Activated effector memory CD4-positive, alpha-beta T cell treated with Interleukin-2 at 50 U/mL for 16 hours (primary cell): ENCODE measurements around the gene STON2.

Source experiments
- DNase-seq: peaks from one replicate; pipeline ENCODE4 v3.0.0-alpha.2; 2020

Gene STON2

GRCh38 chr14:81301371-81301770, 98.8 kb downstream of the STON2 start:
- no peak for DNase-seq

DNA sequence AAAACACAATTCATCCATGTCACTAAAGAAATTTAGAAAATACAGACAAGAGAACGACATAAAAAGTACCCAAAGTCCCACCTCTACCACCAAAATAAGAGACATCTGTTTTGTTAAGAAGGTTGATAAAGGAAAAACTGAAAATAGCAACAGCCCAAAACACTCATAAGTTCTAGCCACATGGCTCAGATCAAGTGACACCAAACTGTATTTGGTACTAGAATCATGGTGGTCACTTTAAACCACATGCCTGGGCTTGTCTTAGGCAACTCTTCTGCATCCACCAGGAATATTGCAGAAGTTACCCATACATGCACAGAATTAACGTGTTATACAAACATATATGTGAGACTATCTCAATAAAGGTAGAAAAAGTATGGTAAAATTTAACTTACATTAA, 101.2 kb downstream of the STON2 start:
- no peak for DNase-seq

DNA sequence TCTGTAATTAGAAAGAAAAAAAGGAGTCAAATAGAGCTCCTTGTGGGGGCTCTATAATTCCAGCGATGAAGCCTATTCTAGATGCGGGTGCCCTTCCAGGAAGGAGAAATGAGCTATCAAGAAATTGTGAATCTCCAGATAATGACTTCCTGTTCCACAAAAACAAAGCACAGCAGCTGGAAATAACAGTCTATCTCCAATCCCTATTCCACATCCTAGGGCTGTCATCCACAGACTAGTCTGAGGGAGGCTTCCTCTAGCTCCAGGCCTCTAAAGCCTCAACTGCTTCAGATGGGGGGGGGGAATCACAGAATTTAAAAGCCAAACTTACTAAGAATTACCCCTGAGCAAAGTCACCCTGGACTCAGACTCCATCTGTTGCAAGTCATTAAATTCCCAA, 102.0 kb downstream of the STON2 start:
- no peak for DNase-seq

DNA sequence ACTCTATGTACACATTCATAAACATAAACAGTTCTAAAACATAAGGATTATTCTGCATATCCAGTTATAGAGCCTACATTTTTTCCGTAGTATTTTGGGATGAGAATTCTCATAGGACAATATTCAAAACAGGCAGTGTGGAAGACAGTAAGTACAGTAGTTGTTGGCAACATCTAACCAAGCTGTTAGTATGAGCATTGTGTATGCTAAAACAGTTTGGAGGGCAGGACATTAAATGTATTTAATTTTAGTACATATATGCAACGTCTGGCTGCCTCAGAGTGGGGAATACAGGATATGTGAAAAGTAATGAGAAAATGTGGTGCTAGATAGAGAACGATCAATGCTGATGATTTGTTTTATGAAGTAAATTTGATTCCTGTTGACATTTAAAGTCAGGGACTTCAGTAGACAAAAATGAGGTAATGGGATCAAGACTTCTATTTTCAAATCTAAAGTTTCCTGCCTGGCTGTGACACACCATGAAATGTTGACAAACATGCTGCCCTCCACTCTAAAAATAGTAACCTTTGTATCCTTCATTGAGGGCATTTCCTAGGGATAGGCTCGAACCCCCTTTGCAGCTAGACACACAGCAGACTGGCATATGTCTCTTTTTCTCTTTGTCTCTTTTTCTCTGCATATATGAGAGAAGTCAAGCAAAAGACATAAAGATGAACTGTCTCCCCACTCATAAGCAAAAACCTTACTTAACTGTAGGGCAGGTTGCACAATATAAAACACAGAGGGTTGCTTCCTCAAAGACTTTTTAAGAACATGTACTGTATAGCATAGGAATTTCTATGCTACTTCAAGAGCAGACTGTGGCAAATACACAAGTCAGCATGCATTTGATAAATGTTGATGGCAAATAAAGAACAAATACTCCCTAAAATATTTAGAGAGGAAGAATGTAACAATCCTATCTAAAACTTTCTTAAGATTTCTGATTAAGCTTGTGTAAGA, 103.9 kb downstream of the STON2 start:
- DNase-seq: no peak

DNA sequence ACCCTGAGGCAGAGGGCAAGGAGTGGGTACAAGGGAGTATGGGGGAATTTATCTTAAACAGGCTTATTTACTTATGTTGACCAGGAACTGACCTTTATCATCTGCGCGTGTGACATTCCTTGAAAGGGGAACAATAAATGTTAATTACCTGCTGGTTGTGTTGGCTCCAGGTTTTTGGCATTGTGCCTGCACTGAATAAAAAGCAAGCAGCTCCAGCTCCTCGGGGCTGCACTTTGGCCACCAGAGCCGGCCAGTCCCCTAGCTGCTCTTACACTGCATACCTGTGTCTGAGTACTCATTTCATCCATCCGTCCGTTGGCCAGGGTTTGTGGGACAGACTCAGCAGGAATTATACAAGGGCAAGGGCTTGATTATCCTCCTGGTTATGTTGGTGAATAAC, 110.6 kb downstream of the STON2 start:
- DNase-seq: no peak

DNA sequence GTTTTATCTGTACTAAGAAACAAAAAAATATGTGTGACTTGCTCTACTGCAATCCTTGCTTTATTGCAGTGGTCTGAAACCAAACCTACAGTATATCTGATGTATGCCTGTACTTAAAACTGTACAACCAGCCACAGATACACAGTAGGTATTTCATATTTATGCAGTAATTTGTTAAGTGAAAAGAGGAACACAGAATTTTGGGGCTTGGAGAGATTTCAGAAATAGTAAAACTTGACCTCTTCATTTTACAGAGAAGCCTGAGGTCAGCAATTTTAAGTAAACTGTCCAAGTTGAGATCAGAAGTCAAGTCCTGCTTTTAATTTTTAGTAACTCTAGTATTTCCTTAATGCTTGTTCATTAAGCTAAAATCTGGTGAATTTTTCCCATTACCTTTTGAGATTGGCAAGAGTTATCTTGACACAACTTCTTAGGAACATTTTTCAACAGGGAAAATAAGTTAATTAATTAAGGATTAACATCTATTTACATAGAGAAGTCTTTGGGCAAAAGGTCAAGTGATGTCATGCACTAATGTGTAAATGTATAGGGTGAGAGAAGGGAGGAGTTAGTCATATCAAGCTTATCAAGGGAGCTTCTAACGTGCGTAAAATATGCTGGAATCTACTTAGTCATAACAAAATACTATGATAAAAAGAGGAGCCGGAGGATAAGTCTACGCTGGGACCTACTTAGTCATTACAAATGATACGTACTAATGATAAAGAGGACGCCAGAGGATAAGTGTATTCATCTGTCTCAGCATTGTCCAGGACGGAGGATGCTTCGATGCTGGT, 113.4 kb downstream of the STON2 start:
- no peak for DNase-seq

GRCh38 chr14:81285245-81285644, 114.9 kb downstream of the STON2 start:
- no peak for DNase-seq

DNA sequence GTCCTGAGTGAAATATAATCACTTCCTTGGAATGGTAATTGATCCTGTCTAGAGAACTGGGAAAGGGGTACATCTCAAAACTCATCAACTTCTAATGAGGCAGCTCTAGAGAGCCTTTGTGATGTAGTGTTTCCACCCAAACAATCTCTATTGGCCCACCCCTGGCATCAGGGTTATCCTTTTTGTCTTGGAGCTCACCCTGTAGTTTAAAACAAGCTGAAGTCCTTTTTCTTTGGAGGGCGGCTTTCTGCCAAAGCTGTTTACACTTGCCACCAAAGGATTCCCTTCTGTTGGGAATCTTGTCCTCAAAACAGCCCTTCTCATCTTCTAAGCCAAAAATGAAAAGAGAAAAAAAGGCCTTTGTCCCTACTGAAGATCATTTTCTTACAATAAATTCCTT, 118.8 kb downstream of the STON2 start:
- DNase-seq: no peak

DNA sequence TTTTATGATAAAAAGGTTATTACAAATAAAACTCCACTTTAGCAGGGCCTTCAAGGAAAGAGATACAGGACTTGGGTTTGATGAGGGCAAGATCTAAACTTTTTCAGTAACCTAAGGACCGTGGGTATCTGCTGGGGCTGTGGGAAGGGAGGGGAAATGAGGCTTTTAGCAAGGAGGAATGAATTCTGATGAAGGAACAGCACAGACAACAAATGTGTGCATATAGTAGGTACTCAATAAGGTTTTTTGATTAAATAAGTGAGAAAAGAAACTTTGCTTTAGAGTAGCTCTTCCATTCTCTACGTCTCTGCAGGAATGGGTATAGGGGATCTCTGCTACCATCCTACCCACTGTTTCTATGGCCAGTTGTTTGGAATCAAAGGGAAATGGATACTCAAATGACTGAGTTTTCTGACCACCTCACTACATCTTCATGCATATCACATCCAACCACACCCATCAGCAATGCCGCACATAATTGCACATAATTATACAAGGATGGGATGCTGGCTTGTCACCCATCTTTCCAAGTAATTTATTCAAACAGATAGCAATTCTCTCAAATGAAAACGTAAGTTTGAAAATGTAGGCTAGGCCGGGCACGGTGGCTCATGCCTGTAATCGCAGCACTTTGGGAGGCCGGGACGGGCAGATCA, 119.9 kb downstream of the STON2 start:
- DNase-seq: no peak

- no peak for DNase-seq
Observed at GRCh38 chr14:81277096-81277495, 123.0 kb downstream of the STON2 start.

GRCh38 chr14:81276073-81277069, 123.8 kb downstream of the STON2 start:
- no peak for DNase-seq

- DNase-seq: no peak
Observed at GRCh38 chr14:81275305-81276072, 124.6 kb downstream of the STON2 start.

GRCh38 chr14:81273961-81274575, 126.1 kb downstream of the STON2 start:
- no peak for DNase-seq

GRCh38 chr14:81273521-81273920, 126.6 kb downstream of the STON2 start:
- DNase-seq: no peak

GRCh38 chr14:81272317-81272716, 127.8 kb downstream of the STON2 start:
- no peak for DNase-seq

DNA sequence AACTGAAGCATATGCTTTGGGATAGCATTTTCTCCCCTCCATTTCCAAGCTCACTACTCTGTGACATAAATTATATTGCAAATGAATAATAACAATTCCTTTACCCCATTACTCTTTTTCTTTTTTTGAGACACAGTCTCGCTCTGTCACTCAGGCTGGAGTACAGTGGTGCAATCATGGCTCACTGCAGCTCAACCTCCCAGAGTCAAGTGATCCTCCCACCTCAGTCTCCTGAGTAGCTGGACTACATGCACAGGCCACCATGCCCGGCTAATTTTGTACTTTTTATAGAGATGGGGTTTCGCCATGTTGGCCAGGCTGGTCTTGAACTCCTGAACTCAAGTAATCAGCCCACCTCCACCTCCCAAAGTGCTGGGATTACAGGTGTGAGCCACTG, 130.1 kb downstream of the STON2 start:
- no peak for DNase-seq

DNA sequence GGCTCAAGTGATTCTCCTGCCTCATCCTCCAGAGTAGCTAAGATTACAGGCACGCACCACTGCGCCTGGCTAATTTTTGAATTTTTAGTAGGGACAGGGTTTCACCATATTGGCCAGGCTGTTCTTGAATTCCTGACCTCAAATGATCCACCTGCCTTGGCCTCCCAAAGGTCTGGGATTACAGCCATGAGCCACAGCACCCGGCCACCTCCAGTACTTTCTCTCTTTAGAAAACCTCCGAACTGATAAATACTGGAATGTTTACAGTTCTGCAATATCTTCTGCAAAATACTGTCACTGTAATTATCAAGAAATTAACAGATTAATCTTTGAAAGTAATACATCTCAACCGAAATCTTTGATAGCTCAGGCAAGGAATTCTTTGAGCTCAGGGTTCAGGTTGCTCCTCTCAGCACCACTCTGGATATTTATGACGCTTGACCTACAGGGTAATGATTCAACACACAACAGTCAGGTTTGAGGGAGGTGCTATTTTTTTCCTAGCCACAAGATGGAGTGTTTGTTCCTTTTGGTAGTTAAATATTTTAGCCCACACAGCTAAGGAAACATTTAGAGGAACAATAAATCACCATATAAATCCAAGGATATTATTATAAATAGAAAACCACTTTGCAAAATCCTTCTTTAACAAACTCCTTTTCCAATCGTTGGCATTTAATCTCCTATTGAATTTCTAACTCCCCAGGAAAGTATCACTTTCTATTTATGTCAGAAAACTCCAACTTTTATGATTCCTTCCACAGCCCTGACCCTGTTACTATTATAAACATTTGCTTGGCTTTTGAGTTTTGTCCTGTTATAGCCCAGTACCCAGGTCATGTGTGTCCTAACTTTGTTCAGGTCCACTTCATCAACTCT, 130.8 kb downstream of the STON2 start:
- no peak for DNase-seq

DNA sequence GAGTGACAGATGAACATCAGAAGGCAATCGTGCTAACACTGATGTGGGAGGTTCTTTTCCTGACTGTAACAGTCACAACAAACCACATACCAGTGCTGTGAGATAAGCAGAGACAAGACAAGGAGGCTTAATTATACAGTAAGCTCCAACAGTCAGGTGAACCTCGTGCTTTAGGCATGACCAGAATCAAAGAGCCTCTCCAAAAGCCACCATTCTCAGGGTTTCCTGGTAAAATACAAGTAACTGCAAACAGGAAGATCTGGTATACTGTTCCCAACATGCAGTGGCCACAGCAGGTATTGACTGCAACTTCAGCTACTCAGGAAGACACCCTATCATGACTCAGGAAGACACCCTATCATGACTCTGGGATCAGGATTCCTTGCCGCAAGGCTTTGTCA, 132.1 kb downstream of the STON2 start:
- DNase-seq: no peak

DNA sequence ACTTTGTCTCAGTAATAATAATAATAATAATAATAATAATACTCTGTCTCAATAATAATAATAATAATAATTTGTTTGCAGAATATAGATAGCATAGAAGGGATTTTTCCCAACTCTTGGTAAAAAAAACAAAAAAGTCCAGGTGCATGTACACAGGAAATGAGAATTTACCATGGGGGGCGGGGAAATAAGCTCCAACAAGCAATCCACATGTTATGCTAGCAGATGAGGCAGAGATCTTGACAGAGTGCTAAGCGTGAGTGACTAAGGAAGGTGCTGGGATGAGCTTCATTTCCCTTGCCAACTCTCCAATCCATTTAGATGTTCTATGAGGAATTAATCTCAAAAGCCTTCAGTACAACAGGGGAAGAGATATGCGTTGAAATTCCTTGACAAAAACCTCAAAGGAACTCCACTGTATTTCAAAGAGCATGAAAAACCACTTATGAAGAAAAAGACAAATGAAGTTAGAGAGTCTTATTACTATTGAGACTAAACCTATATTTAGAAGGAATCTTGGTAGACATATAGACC, 134.4 kb downstream of the STON2 start:
- no peak for DNase-seq

DNA sequence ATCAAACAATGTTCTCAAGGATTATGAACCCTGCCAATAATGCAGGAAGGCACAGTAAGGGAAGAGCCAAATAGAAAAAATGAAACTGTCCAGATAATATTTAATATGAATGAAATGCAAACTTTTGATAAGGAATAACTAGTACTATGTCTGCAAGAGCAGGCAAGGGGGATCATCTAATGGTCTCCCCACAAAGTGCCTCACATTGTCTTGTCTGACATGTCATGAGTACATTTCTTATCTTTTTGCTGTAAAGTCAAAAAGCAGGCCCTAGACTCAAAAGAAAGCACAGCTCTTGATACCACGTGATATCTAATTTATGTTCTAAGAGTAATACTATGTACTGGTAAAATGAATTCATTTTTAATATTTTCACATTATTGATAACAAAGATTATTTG, 135.5 kb downstream of the STON2 start:
- no peak for DNase-seq
